HG02852 (cell line): ENCODE data around the gene C5orf34.
A peak's percentile ranks its signal among the peaks of the same experiment; 100 is the strongest.
"Not testable (repeated sequence)": the region's sequence is repeated elsewhere in the genome, so short reads cannot be mapped to it uniquely, and the experiment has no call there.

Experiments used
- ATAC-seq: cut with Tn5 transposase; IDR thresholded peaks from one replicate; pipeline ENCODE4 v1.9.1; 2021; ENCODE audit warnings: mild to moderate bottlenecking, moderate library complexity; ENCODE audit not compliant: unreplicated experiment

C5orf34 gene

GRCh38 chr5:43514816-43515677 is at the start of gene C5orf34:
TSS of gene C5orf34 (minus strand) at chr5:43515148. CDS start at chr5:43509339, 5,809 bp downstream.
- ATAC-seq: peak; percentile 99

GRCh38 chr5:43564289-43564850 is 49.4 kb upstream of the C5orf34 start:
- no peak for ATAC-seq

DNA sequence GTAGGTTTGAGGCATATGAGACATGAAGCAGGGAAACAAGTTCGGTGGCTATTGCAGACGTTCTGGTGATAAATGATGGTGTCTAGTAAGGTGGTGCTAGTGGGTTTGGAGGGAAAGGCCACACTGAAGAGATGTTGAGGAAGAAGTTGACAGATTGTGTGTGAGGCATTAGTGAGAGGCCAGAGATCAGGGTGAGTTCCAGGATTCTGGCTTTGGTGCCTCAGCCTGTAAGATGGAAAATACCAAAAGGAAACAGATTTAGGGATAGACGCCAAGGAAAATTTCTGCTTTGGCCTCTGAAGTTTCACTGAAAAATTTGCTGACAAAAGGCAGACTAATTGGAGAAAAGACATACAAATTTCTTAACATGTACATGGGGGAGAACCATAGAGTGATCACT is 48.4 kb upstream of the C5orf34 start:
- no peak for ATAC-seq

DNA sequence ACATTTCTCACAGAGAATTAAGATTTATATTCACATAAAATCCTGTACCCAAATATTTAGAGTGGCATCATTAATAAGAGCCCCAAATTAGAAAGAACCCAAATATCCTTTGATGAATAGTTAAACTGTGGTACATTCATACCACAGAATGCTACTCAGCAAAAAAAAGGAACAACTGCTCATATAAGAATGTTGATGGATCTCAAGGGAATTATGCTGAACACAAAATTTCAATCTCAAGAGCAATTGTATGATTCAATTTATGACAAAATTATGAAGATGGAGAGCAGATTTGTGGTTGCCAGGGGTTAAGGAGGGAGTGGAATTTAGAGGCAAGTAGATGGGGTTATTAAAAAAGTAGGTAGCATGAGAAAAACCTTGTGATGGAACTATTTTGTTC is 46.4 kb upstream of the C5orf34 start:
- ATAC-seq: no peak

GRCh38 chr5:43560128-43560527 is 45.2 kb upstream of the C5orf34 start:
- ATAC-seq: no peak

- peak; percentile 72 for ATAC-seq
Observed at GRCh38 chr5:43556857-43557542, 42.1 kb upstream of the C5orf34 start, which contains the start of gene PAIP1. TSS of gene PAIP1 (minus strand) at chr5:43557077. CDS start at chr5:43556846, 231 bp downstream.

DNA sequence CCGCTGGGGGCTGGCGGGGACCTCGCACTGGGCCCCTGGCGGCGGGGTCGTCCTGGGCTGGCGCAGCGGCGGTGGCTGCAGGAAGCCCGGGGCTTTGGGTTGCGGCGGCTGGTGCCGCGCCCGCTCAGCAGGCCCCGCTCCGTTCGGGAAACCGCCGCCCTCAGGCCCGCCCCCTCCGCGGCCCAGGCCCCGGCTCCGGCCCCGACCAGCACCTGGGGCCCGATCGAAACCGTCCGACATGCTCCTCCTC is 41.6 kb upstream of the C5orf34 start:
- ATAC-seq: peak; percentile 89

DNA sequence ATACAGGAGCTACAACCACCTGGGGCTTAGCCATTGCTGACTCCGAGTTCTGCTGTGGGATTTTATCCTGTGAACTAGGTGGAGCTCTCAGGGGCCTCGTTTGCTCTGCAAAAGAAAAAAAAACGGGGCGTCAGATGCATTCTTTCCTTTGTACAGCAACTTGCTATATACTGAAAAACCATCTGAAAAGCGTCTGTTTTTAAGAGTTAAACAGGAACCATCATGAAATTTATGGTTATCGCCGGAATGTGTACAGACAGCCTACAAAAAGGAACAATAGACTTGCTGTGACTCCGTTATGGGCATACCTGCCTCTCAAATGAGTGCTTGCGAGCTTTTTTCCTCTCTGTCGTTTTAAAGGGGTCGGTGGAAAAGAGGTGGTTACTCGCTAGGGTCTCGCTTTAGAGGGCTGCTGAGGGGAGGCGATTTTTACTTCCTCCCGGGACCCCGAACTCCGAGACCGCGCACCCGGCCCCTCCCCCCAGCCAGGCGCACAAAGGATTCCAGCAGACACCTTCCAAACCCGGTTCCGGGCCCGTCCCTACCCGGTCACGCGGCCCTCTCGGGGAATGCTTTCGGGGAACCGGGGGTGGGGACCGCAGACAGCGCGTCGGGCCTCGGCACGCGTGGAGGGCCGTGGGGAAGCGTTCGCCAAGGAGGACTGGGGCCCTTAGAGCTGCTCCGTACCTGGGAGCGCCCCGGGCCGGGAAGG is 41.1 kb upstream of the C5orf34 start:
- ATAC-seq: peak; percentile 32

DNA sequence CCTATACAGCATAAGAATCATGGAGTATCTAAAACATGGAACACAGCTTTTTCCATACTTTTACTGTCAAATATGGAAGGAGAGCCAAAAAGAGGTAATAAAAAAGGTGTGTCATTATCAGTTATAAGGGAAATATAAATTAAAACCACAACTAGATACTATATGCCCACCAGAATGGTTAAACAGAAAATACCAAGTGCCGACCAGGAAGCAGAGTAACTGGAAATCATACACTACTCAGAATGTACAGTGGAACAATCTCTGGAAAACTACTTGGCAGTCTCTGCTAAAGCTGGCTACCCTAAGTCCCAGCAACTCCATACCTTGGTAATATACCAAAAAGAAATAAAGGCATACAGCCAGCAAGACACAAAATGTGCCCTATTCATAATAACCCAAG is 39.5 kb upstream of the C5orf34 start:
- no peak for ATAC-seq

DNA sequence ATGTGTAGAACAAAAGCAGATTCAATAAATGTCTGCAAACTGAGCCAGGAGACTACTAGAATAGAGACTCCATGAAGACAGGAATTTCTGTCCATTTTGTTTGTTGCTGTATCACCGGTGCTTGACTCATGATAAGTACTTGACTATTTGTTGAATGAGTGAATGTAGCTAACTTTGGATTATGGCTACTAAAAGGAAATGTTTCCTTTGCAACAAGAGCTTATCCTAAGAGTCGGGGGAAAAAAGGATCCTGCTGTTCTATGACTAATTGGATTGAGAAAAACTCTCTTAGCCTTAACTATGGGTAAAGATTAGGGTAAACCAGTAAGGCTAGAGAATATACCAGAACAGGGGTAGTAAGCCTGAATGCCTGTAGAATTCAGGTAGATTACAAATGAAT is 38.4 kb upstream of the C5orf34 start:
- no peak for ATAC-seq

DNA sequence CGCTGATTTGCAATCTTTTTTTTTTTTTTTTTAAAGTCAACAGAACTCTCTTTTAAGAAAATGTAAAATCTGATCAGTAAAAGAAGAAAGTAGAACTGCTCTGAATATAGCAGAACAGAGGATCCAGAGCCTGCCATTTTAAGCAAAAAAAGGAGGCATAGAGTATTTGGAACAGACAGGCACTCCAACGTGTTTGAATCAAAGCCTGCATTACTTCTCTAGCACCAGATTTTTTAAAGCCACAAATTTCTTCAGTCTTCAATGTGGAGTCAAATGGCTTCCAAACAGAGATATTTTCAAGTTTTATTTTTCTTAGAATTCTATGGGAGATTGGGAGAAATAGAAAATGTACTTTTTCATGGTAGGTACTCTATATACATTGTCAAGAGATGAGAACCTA is 36.8 kb upstream of the C5orf34 start:
- ATAC-seq: no peak

DNA sequence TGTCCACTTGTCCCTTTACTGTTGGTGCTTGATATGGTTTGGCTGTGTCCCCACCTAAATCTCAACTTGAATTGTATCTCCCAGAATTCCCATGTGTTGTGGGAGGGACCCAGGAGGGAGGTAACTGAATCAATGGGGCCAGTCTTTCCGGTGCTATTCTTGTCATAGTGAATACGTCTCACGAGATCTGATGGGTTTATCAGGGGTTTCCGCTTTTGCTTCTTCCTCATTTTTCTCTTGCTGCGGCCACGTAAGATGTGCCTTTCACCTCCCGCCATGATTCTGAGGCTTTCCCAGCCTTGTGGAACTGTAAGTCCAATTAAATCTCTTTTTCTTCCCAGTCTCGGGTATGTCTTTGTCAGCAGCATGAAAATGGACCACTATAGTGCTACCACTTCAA is 34.3 kb upstream of the C5orf34 start:
- ATAC-seq: not testable (repeated sequence)

GRCh38 chr5:43548358-43548757 is 33.4 kb upstream of the C5orf34 start:
- ATAC-seq: no peak

DNA sequence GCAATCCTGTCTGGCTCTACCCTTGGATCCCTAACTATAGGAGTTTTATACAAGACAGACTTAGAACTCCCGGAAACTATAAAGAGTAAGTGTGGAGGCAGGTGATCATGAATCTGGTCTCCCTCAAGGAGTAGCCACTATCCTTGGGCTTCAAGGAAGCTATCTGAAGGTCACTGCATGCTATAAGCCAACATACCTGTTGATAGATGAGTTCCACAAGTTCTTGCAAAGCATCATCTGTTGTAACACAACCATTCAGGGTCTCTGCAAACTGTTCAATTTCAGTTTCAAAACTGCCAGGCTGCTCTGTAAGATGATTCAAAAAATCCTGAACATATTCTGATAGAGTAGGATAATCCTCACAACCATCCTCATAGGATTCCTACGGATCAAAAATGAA is 32.6 kb upstream of the C5orf34 start:
- no peak for ATAC-seq

DNA sequence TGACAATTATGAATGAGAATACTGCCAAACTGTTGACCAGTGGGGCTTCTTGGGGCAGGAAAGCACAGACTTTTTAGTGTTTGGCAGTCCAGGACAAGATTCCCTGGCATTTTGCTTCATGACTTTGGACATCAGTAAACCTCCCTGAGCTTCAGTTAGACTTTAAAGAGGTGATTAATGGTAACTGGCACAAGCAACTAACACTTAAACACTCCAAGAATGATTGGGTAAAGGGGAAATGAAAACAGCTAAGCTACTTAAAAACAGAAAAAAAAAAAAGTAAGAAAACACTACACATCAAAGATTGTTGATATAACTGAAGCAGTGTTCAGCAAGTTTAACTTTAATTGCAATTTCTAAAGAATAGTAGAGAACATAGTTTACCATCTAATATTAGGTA is 28.5 kb upstream of the C5orf34 start:
- no peak for ATAC-seq

GRCh38 chr5:43540746-43541145 is 25.8 kb upstream of the C5orf34 start:
- no peak for ATAC-seq

DNA sequence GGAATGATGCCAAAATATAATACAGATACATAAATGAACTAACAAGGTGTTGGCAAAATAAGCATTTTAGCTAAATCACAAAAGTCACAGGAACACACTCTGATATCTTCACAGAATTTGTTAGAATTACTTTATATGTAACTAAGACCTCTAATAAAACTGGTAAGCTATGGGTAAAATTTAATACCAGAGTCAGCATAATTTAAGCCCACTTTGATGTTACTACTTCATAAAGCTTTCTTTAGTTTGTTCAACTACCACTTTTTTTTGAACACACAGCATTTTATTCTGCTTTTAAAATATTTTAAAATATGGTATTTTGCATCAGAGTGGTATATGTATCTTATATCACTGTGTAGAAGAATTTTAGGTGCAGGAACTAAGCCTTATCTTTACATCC is 22.0 kb upstream of the C5orf34 start:
- ATAC-seq: no peak

DNA sequence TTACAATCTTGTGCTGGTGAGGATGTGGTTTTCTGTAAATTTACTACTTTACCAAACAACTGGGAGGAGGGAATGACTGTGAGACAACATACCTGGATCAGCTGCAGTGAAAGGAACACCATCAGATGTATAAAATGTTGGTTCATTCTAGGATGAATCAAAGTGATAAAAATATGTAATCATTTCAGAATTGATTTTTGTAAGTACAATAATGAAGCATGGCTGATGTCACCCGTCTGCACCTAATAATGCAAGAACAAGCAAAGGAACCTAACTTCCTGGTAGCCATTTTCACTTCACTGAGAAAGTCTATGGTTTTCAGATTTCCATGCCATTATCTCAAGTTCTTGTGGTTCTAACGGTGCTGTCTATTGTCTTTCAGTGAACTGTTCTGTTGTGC is 18.7 kb upstream of the C5orf34 start:
- ATAC-seq: no peak

GRCh38 chr5:43530648-43531047 is 15.7 kb upstream of the C5orf34 start:
- ATAC-seq: no peak

DNA sequence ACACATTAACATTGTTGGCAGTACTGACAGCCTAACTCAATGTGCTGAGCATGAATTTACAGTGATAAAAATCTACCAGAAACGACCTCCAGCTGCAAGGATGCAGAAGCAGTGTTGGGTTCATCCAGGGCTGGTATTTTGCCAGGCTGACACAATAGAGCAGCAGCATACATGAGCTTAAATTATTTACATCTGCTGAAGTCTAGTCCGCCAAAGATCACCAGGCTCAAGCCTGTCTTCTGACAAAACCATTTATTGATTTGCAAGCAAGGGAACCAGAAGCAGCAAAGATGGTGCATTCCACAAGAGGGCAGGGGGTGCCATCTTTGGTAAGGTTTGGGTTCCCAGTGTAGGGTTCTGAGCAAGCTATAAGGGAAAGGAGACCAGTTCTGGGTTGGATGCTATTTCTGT is 8.7 kb upstream of the C5orf34 start:
- ATAC-seq: no peak

- no peak for ATAC-seq
Observed at GRCh38 chr5:43520615-43521014, 5.7 kb upstream of the C5orf34 start.

GRCh38 chr5:43515678-43516048 is 715 bp upstream of the C5orf34 start:
- no peak for ATAC-seq
